Activated CD8-positive, alpha-beta T cell treated with anti-CD3 and anti-CD28 coated beads, Interleukin-2, amount 10 ng/mL, durations not matched to agents 7 days and 5 days (primary cell): ENCODE measurements around the gene HID1. TPM values are rescaled to one million over a fixed set of nuclear protein-coding genes. Genes with fewer than 3 reads are reported as not detected.

Experiments used
- ATAC-seq: fragments of 150-1000 bp; cut with Tn5 transposase; one replicate; pipeline ENCODE4 v1.10.0; 2021; ENCODE audit warnings: moderate library complexity
- CTCF ChIA-PET: fragments of 350-600 bp; sonication (Branson Sonifier 250); formaldehyde crosslinking; loops from one replicate; lab custom pipeline; 2021; ENCODE audit warnings: antibody characterized with exemption; lab: Charles Lee
- POLR2A ChIA-PET: fragments of 350-600 bp; sonication (Branson Sonifier 250); formaldehyde crosslinking; loops from one replicate; lab custom pipeline; 2021; ENCODE audit warnings: antibody characterized with exemption; lab: Charles Lee
- DNase-seq: peaks from one replicate; pipeline ENCODE4 v3.0.0-alpha.2; 2020
- H3K27ac Mint-ChIP-seq: one replicate; pipeline ENCODE4 v1.8.0; 2021; ENCODE audit warnings: mild to moderate bottlenecking, mixed read lengths
- H3K27me3 Mint-ChIP-seq: one replicate; pipeline ENCODE4 v1.8.0; 2021; ENCODE audit warnings: low read depth, mixed read lengths
- H3K36me3 Mint-ChIP-seq: one replicate; pipeline ENCODE4 v1.8.0; 2021; ENCODE audit warnings: low read depth, mixed read lengths
- H3K4me1 Mint-ChIP-seq: one replicate; pipeline ENCODE4 v1.8.0; 2021; ENCODE audit warnings: low read depth, mixed read lengths
- H3K4me3 Mint-ChIP-seq: one replicate; pipeline ENCODE4 v1.8.0; 2021; ENCODE audit warnings: mild to moderate bottlenecking, mixed read lengths
- H3K9me3 Mint-ChIP-seq: one replicate; pipeline ENCODE4 v1.8.0; 2022; ENCODE audit warnings: mixed read lengths; ENCODE audit not compliant: insufficient read depth
- total RNA-seq, 2 experiments: library from RNA; stranded (reverse); gene quantifications; one replicate each; pipeline ENCODE4 v1.2.3, GENCODE V29; 2021

Gene HID1
- total RNA-seq, 2 experiments from 2014 or later: 0.18 to 0.55 TPM

- Mint-ChIP-seq H3K4me1 (no peaks in the 10 kb centered on the region), H3K4me3 (no peak overlapping the region), H3K27me3 (peaks cover 7% of the 10 kb centered on the region), H3K36me3 (no peaks in the 10 kb centered on the region), H3K27ac (no peak overlapping the region), H3K9me3 (no peaks in the 10 kb centered on the region)
- CTCF ChIA-PET: interaction anchor here (0.6 to 2.6 kb wide), 4 partner anchors 9 to 22 kb away, joined by 3 to 9 read pairs (median 6); no protein-coding TSS in a partner anchor
- DNase-seq (no peak), ATAC-seq (no peak)
- POLR2A ChIA-PET: no interaction called here
These were observed 25.4 kb downstream of the HID1 start for GRCh38 chr17:74947041-74947754.

- ATAC-seq (no peak), DNase-seq (no peak)
- CTCF ChIA-PET: interaction anchor here (0.6 to 2.6 kb wide), 3 partner anchors 10 to 22 kb away, joined by 3 to 9 read pairs (median 8); no protein-coding TSS in a partner anchor
- Mint-ChIP-seq H3K27ac (no peak overlapping the region), H3K9me3 (no peaks in the 10 kb centered on the region), H3K4me3 (no peak overlapping the region), H3K27me3 (peaks cover 10% of the 10 kb centered on the region), H3K36me3 (no peaks in the 10 kb centered on the region), H3K4me1 (no peaks in the 10 kb centered on the region)
- POLR2A ChIA-PET: no interaction called here
These were observed 25.9 kb downstream of the HID1 start for GRCh38 chr17:74946641-74947040.

GRCh38 chr17:74945543-74945942 is 27.0 kb downstream of the HID1 start:
- ATAC-seq (no peak), DNase-seq (no peak)
- ChIA-PET CTCF (interaction anchor here (0.8 to 2.6 kb wide), 4 partner anchors 11 to 288 kb away, joined by 3 to 9 read pairs (median 6); no protein-coding TSS in a partner anchor), POLR2A (no interaction called here)
- no peaks in the 10 kb centered on the region for H3K4me1 Mint-ChIP-seq
- no peaks in the 10 kb centered on the region for H3K9me3 Mint-ChIP-seq
- no peak overlapping the region for H3K27ac Mint-ChIP-seq
- no peak overlapping the region for H3K4me3 Mint-ChIP-seq
- H3K36me3 Mint-ChIP-seq: no peaks in the 10 kb centered on the region
- H3K27me3 Mint-ChIP-seq: peaks cover 12% of the 10 kb centered on the region

GRCh38 chr17:74943808-74944522 is 28.6 kb downstream of the HID1 start:
- POLR2A ChIA-PET: interaction anchor here (0.5 kb wide), 1 partner anchor 143 kb away, joined by 4 read pairs; no protein-coding TSS in a partner anchor
- Mint-ChIP-seq H3K36me3 (no peaks in the 10 kb centered on the region), H3K4me3 (no peak overlapping the region), H3K27me3 (peaks cover 18% of the 10 kb centered on the region), H3K27ac (no peak overlapping the region), H3K9me3 (no peaks in the 10 kb centered on the region), H3K4me1 (no peaks in the 10 kb centered on the region)
- DNase-seq (no peak), ATAC-seq (no peak)
- CTCF ChIA-PET: interaction anchor here (1.1 to 2.2 kb wide), 2 partner anchors 17 to 79 kb away, joined by 3 to 8 read pairs; no protein-coding TSS in a partner anchor

- no peaks in the 10 kb centered on the region for H3K36me3 Mint-ChIP-seq
- CTCF ChIA-PET: no interaction called here
- peaks cover 42% of the 10 kb centered on the region for H3K27me3 Mint-ChIP-seq
- ATAC-seq (no peak), DNase-seq (no peak)
- H3K27ac Mint-ChIP-seq: no peak overlapping the region
- no peaks in the 10 kb centered on the region for H3K9me3 Mint-ChIP-seq
- H3K4me1 Mint-ChIP-seq: no peaks in the 10 kb centered on the region
- H3K4me3 Mint-ChIP-seq: no peak overlapping the region
- POLR2A ChIA-PET: no interaction called here
These were observed 31.3 kb downstream of the HID1 start for GRCh38 chr17:74941128-74941725.

- POLR2A ChIA-PET: no interaction called here
- Mint-ChIP-seq H3K4me3 (no peak overlapping the region), H3K9me3 (no peaks in the 10 kb centered on the region), H3K36me3 (no peaks in the 10 kb centered on the region), H3K27ac (no peak overlapping the region), H3K27me3 (peaks cover 47% of the 10 kb centered on the region), H3K4me1 (no peaks in the 10 kb centered on the region)
- ATAC-seq: no peak
- no peak for DNase-seq
- CTCF ChIA-PET: interaction anchor here (1.0 to 1.5 kb wide), 2 partner anchors 18 to 22 kb away, joined by 3 read pairs; no protein-coding TSS in a partner anchor
These were observed 33.0 kb downstream of the HID1 start for GRCh38 chr17:74939534-74939933.

- ATAC-seq (no peak), DNase-seq (no peak)
- no peaks in the 10 kb centered on the region for H3K9me3 Mint-ChIP-seq
- H3K4me1 Mint-ChIP-seq: no peaks in the 10 kb centered on the region
- no peak overlapping the region for H3K4me3 Mint-ChIP-seq
- CTCF ChIA-PET: interaction anchor here (1.0 to 1.5 kb wide), 3 partner anchors 19 to 23 kb away, joined by 3 to 4 read pairs (median 3); no protein-coding TSS in a partner anchor
- peaks cover 51% of the 10 kb centered on the region for H3K27me3 Mint-ChIP-seq
- no peak overlapping the region for H3K27ac Mint-ChIP-seq
- H3K36me3 Mint-ChIP-seq: no peaks in the 10 kb centered on the region
- POLR2A ChIA-PET: no interaction called here
These were observed 34.2 kb downstream of the HID1 start for GRCh38 chr17:74938194-74938950.

GRCh38 chr17:74937064-74938051 is 35.2 kb downstream of the HID1 start:
- Mint-ChIP-seq H3K4me3 (no peak overlapping the region), H3K27me3 (peaks cover 59% of the 10 kb centered on the region), H3K36me3 (no peaks in the 10 kb centered on the region), H3K9me3 (no peaks in the 10 kb centered on the region), H3K4me1 (no peaks in the 10 kb centered on the region), H3K27ac (no peak overlapping the region)
- no peak for ATAC-seq
- ChIA-PET CTCF (interaction anchor here (1.3 kb wide), 1 partner anchor 23 kb away, joined by 4 read pairs; no protein-coding TSS in a partner anchor), POLR2A (no interaction called here)
- DNase-seq: no peak

- POLR2A ChIA-PET: no interaction called here
- no peaks in the 10 kb centered on the region for H3K9me3 Mint-ChIP-seq
- CTCF ChIA-PET: no interaction called here
- no peak overlapping the region for H3K4me3 Mint-ChIP-seq
- no peaks in the 10 kb centered on the region for H3K36me3 Mint-ChIP-seq
- no peak for DNase-seq
- no peak for ATAC-seq
- peaks cover 60% of the 10 kb centered on the region for H3K27me3 Mint-ChIP-seq
- H3K27ac Mint-ChIP-seq: no peak overlapping the region
- no peaks in the 10 kb centered on the region for H3K4me1 Mint-ChIP-seq
These were observed 36.1 kb downstream of the HID1 start for GRCh38 chr17:74936470-74936799.

GRCh38 chr17:74935585-74936469 is 36.7 kb downstream of the HID1 start, which contains the start of gene OTOP3:
Gene OTOP3, plus strand, starts transcription at chr17:74935898. Its CDS starts 24 bp downstream, at chr17:74935922.
- H3K4me1 Mint-ChIP-seq: no peaks in the 10 kb centered on the region
- ChIA-PET CTCF (interaction anchor here (1.3 kb wide), 1 partner anchor 26 kb away, joined by 3 read pairs; no protein-coding TSS in a partner anchor), POLR2A (no interaction called here)
- no peak for DNase-seq
- no peaks in the 10 kb centered on the region for H3K36me3 Mint-ChIP-seq
- no peak for ATAC-seq
- no peak within 1 kb of the TSS for H3K27ac Mint-ChIP-seq
- no peaks in the 10 kb centered on the region for H3K9me3 Mint-ChIP-seq
- H3K4me3 Mint-ChIP-seq: no peak within 1 kb of the TSS
- H3K27me3 Mint-ChIP-seq: peaks cover 64% of the 10 kb centered on the region
